ENCODE measurements around the gene ITIH3.

The ITIH3 gene

GRCh38 chr3:52827866-52828376 is 33.3 kb downstream of the ITIH3 start:
- DNase-seq (ENCODE audit: low read depth): no peak

- no peak for DNase-seq (ENCODE audit: low read depth)
These were observed 34.9 kb downstream of the ITIH3 start for GRCh38 chr3:52829482-52829881.

GRCh38 chr3:52829906-52830463 is 35.4 kb downstream of the ITIH3 start:
- DNase-seq (ENCODE audit: low read depth): no peak

- no peak for DNase-seq (ENCODE audit: low read depth)
These were observed 36.1 kb downstream of the ITIH3 start, which contains the start of gene ITIH4 for GRCh38 chr3:52830535-52831258. Gene ITIH4 (minus strand): TSS chr3:52830672. CDS start chr3:52830642, 30 bp downstream.

GRCh38 chr3:52831500-52832301 is 37.1 kb downstream of the ITIH3 start:
- DNase-seq (ENCODE audit: low read depth): no peak

- no peak for DNase-seq (ENCODE audit: low read depth)
These were observed 38.6 kb downstream of the ITIH3 start for GRCh38 chr3:52833202-52833601.

GRCh38 chr3:52834871-52835501 is 40.4 kb downstream of the ITIH3 start, which contains the start of gene MUSTN1:
Gene MUSTN1 (minus strand): TSS chr3:52835019. CDS start chr3:52834948, 71 bp downstream.
- no peak for DNase-seq (ENCODE audit: low read depth)

GRCh38 chr3:52835766-52836470 is 41.3 kb downstream of the ITIH3 start:
- DNase-seq (ENCODE audit: low read depth): no peak

- no peak for DNase-seq (ENCODE audit: low read depth)
These were observed 41.9 kb downstream of the ITIH3 start for GRCh38 chr3:52836471-52836845.

GRCh38 chr3:52836986-52837385 is 42.4 kb downstream of the ITIH3 start:
- DNase-seq (ENCODE audit: low read depth): no peak

GRCh38 chr3:52838561-52839267 is 44.1 kb downstream of the ITIH3 start:
- no peak for DNase-seq (ENCODE audit: low read depth)

GRCh38 chr3:52839268-52839575 is 44.6 kb downstream of the ITIH3 start:
- no peak for DNase-seq (ENCODE audit: low read depth)

GRCh38 chr3:52839892-52840545 is 45.4 kb downstream of the ITIH3 start:
- DNase-seq (ENCODE audit: low read depth): no peak

- DNase-seq (ENCODE audit: low read depth): no peak
These were observed 46.8 kb downstream of the ITIH3 start for GRCh38 chr3:52841211-52841980.

GRCh38 chr3:52841981-52842340 is 47.4 kb downstream of the ITIH3 start:
- no peak for DNase-seq (ENCODE audit: low read depth)

- DNase-seq (ENCODE audit: low read depth): no peak
These were observed 47.8 kb downstream of the ITIH3 start for GRCh38 chr3:52842424-52842823.

GRCh38 chr3:52843108-52843865 is 48.7 kb downstream of the ITIH3 start:
- DNase-seq (ENCODE audit: low read depth): no peak

GRCh38 chr3:52843881-52844280 is 49.3 kb downstream of the ITIH3 start:
- no peak for DNase-seq (ENCODE audit: low read depth)

- DNase-seq (ENCODE audit: low read depth): no peak
These were observed 49.8 kb downstream of the ITIH3 start for GRCh38 chr3:52844290-52844975.
